Measurements from ENCODE around the gene IGF1R.

Gene IGF1R

GRCh38 chr15:98722209-98722608, 73.9 kb downstream of the IGF1R start:
- H3K4me1 ChIP-seq (ENCODE audit: insufficient read depth, poor library complexity, severe bottlenecking) = peaks cover 20% of the 10 kb centered on the region
- ATAC-seq (ENCODE audit: low read depth) = no peak
- DNase-seq (ENCODE audit: low spot score) = no peak
- H3K36me3 ChIP-seq (ENCODE audit: low read depth) = 0 out of 2 replicates have a peak, but pooled peaks cover 2% of the 10 kb centered on the region
- H3K9me3 ChIP-seq (ENCODE audit: severe bottlenecking) = no peaks in the 10 kb centered on the region
- H3K27ac ChIP-seq (ENCODE audit: poor library complexity, severe bottlenecking) = no peak overlapping the region
- H3K4me3 ChIP-seq (ENCODE audit: severe bottlenecking) = no peak overlapping the region
- H3K27me3 ChIP-seq (ENCODE audit: insufficient read depth, poor library complexity, severe bottlenecking) = no peaks in the 10 kb centered on the region
- no peak for TF ChIP-seq CTCF (IDR thresholded peaks at IDR 0.05; ENCODE audit: poor library complexity, severe bottlenecking)

GRCh38 chr15:98722645-98723044, 74.3 kb downstream of the IGF1R start:
- H3K36me3 ChIP-seq (ENCODE audit: low read depth) = no peaks in the 10 kb centered on the region
- DNase-seq (ENCODE audit: low spot score) = no peak
- H3K4me3 ChIP-seq (ENCODE audit: severe bottlenecking) = no peak overlapping the region
- ATAC-seq (ENCODE audit: low read depth) = no peak
- no peak for TF ChIP-seq CTCF (IDR thresholded peaks at IDR 0.05; ENCODE audit: poor library complexity, severe bottlenecking)
- no peak overlapping the region for H3K27ac ChIP-seq (ENCODE audit: poor library complexity, severe bottlenecking)
- H3K4me1 ChIP-seq (ENCODE audit: insufficient read depth, poor library complexity, severe bottlenecking) = peaks cover 23% of the 10 kb centered on the region
- no peaks in the 10 kb centered on the region for H3K27me3 ChIP-seq (ENCODE audit: insufficient read depth, poor library complexity, severe bottlenecking)
- no peaks in the 10 kb centered on the region for H3K9me3 ChIP-seq (ENCODE audit: severe bottlenecking)

- Histone ChIP-seq H3K4me1 (ENCODE audit: insufficient read depth, poor library complexity, severe bottlenecking) (peaks cover 28% of the 10 kb centered on the region), H3K27me3 (ENCODE audit: insufficient read depth, poor library complexity, severe bottlenecking) (no peaks in the 10 kb centered on the region), H3K36me3 (ENCODE audit: low read depth) (no peaks in the 10 kb centered on the region), H3K4me3 (ENCODE audit: severe bottlenecking) (no peak overlapping the region), H3K9me3 (ENCODE audit: severe bottlenecking) (no peaks in the 10 kb centered on the region), H3K27ac (ENCODE audit: poor library complexity, severe bottlenecking) (no peak overlapping the region)
- DNase-seq (ENCODE audit: low spot score) (no peak), ATAC-seq (ENCODE audit: low read depth) (no peak)
- TF ChIP-seq CTCF (IDR thresholded peaks at IDR 0.05; ENCODE audit: poor library complexity, severe bottlenecking) = no peak
Measured at GRCh38 chr15:98723195-98723594, 74.9 kb downstream of the IGF1R start.

- Histone ChIP-seq H3K4me3 (ENCODE audit: severe bottlenecking) (no peak overlapping the region), H3K27ac (ENCODE audit: poor library complexity, severe bottlenecking) (peak overlapping the region; percentile 94), H3K4me1 (ENCODE audit: insufficient read depth, poor library complexity, severe bottlenecking) (peaks cover 36% of the 10 kb centered on the region), H3K36me3 (ENCODE audit: low read depth) (no peaks in the 10 kb centered on the region), H3K27me3 (ENCODE audit: insufficient read depth, poor library complexity, severe bottlenecking) (no peaks in the 10 kb centered on the region), H3K9me3 (ENCODE audit: severe bottlenecking) (no peaks in the 10 kb centered on the region)
- DNase-seq (ENCODE audit: low spot score) (no peak), ATAC-seq (ENCODE audit: low read depth) (no peak)
- TF ChIP-seq CTCF (IDR thresholded peaks at IDR 0.05; ENCODE audit: poor library complexity, severe bottlenecking) = no peak
Measured at GRCh38 chr15:98724048-98724447, 75.7 kb downstream of the IGF1R start.

- peak overlapping the region; percentile 94 for H3K27ac ChIP-seq (ENCODE audit: poor library complexity, severe bottlenecking)
- ATAC-seq (ENCODE audit: low read depth) (no peak), DNase-seq (ENCODE audit: low spot score) (no peak)
- no peaks in the 10 kb centered on the region for H3K27me3 ChIP-seq (ENCODE audit: insufficient read depth, poor library complexity, severe bottlenecking)
- H3K4me1 ChIP-seq (ENCODE audit: insufficient read depth, poor library complexity, severe bottlenecking) = peaks cover 41% of the 10 kb centered on the region
- no peak for TF ChIP-seq CTCF (IDR thresholded peaks at IDR 0.05; ENCODE audit: poor library complexity, severe bottlenecking)
- H3K36me3 ChIP-seq (ENCODE audit: low read depth) = no peaks in the 10 kb centered on the region
- H3K4me3 ChIP-seq (ENCODE audit: severe bottlenecking) = no peak overlapping the region
- no peaks in the 10 kb centered on the region for H3K9me3 ChIP-seq (ENCODE audit: severe bottlenecking)
Measured at GRCh38 chr15:98724494-98724893, 76.2 kb downstream of the IGF1R start.
